ENCODE measurements around the gene FARS2.

The FARS2 gene

GRCh38 chr6:5525209-5525608 is 263.9 kb downstream of the FARS2 start:
- no peaks in the 10 kb centered on the region for H3K9me3 Mint-ChIP-seq
- H3K4me3 Mint-ChIP-seq = no peak overlapping the region
- no peak for TF ChIP-seq CTCF (IDR thresholded peaks at IDR 0.05; ENCODE audit: unreplicated experiment in 3 of 3)
- H3K27me3 Mint-ChIP-seq (ENCODE audit: low read depth) = no peaks in the 10 kb centered on the region
- no peak overlapping the region for H3K27ac Mint-ChIP-seq
- H3K36me3 Mint-ChIP-seq (ENCODE audit: low read depth) = no peaks in the 10 kb centered on the region
- H3K4me1 Mint-ChIP-seq = no peaks in the 10 kb centered on the region

DNA sequence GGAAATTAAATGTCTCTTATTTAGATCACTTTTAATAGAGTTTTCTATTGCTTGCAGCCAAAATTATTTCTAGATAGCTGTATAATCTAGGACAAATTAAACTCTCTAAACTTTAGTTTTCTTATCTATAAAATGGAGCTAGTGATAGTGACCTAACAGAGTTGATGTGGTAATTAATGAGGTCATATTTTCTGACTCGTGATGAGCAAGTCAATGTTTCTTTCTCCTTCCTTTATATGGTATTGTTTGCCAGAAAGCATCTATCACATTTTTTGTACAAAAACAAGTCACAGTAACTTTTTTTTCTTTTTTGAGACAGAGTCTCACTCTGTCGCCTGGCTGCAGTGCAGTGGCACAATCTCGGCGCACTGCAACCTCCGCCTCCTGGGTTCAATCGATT is 267.7 kb downstream of the FARS2 start:
- no peaks in the 10 kb centered on the region for H3K9me3 Mint-ChIP-seq
- no peak for TF ChIP-seq CTCF (IDR thresholded peaks at IDR 0.05; ENCODE audit: unreplicated experiment in 3 of 3)

GRCh38 chr6:5529733-5530132 is 268.4 kb downstream of the FARS2 start:
- Mint-ChIP-seq H3K36me3 (ENCODE audit: low read depth) (no peaks in the 10 kb centered on the region), H3K9me3 (no peaks in the 10 kb centered on the region), H3K27ac (no peak overlapping the region), H3K4me3 (no peak overlapping the region), H3K4me1 (no peaks in the 10 kb centered on the region), H3K27me3 (ENCODE audit: low read depth) (no peaks in the 10 kb centered on the region)
- no peak for TF ChIP-seq CTCF (IDR thresholded peaks at IDR 0.05; ENCODE audit: unreplicated experiment in 3 of 3)

More for the DNA sequence above, 267.7 kb downstream of the FARS2 start:
- Mint-ChIP-seq H3K4me3 (no peak overlapping the region), H3K4me1 (no peaks in the 10 kb centered on the region), H3K27me3 (ENCODE audit: low read depth) (no peaks in the 10 kb centered on the region), H3K36me3 (ENCODE audit: low read depth) (no peaks in the 10 kb centered on the region), H3K27ac (no peak overlapping the region)

- Mint-ChIP-seq H3K27me3 (ENCODE audit: low read depth) (no peaks in the 10 kb centered on the region), H3K9me3 (no peaks in the 10 kb centered on the region), H3K4me3 (no peak overlapping the region), H3K36me3 (ENCODE audit: low read depth) (peaks cover 3% of the 10 kb centered on the region), H3K4me1 (no peaks in the 10 kb centered on the region), H3K27ac (no peak overlapping the region)
- TF ChIP-seq CTCF (IDR thresholded peaks at IDR 0.05; ENCODE audit: unreplicated experiment in 3 of 3) = no peak
Observed at GRCh38 chr6:5531161-5531560, 269.8 kb downstream of the FARS2 start.

- H3K36me3 Mint-ChIP-seq (ENCODE audit: low read depth) = peaks cover 3% of the 10 kb centered on the region
- H3K4me3 Mint-ChIP-seq = no peak overlapping the region
- no peaks in the 10 kb centered on the region for H3K27me3 Mint-ChIP-seq (ENCODE audit: low read depth)
- H3K27ac Mint-ChIP-seq = no peak overlapping the region
- H3K9me3 Mint-ChIP-seq = no peaks in the 10 kb centered on the region
- H3K4me1 Mint-ChIP-seq = no peaks in the 10 kb centered on the region
- TF ChIP-seq CTCF (IDR thresholded peaks at IDR 0.05; ENCODE audit: unreplicated experiment in 3 of 3) = no peak
Observed at GRCh38 chr6:5531853-5532375, 270.6 kb downstream of the FARS2 start.

DNA sequence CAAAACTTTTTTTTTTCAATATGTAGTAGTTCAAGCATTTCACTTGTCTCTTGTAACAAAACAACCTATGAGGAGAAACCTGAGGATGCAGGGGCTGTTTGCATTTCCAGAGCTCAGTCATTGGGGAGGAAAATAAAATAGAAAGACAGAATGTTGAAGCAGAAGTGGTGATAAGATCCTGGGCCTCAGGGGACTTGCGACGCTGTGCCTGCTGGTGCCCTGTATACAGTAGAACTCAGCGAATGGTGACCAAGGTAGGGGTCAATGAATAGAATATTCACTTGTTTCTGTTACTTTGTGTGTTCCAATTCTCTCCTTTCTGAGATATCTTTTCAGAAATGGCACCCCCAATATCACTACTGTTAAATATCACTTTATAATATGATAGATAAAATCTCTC is 271.6 kb downstream of the FARS2 start:
- no peaks in the 10 kb centered on the region for H3K9me3 Mint-ChIP-seq
- no peaks in the 10 kb centered on the region for H3K4me1 Mint-ChIP-seq
- H3K27ac Mint-ChIP-seq = no peak overlapping the region
- peaks cover 3% of the 10 kb centered on the region for H3K36me3 Mint-ChIP-seq (ENCODE audit: low read depth)
- no peaks in the 10 kb centered on the region for H3K27me3 Mint-ChIP-seq (ENCODE audit: low read depth)
- TF ChIP-seq CTCF (IDR thresholded peaks at IDR 0.05; ENCODE audit: unreplicated experiment in 3 of 3) = no peak
- H3K4me3 Mint-ChIP-seq = no peak overlapping the region
